Measurements from ENCODE around the gene SULT1C2.

SULT1C2 gene

GRCh38 chr2:108260773-108261172 is 27.9 kb upstream of the SULT1C2 start:
- Histone ChIP-seq H3K4me2 (ENCODE audit: low read length) (no peak overlapping the region), H3K9me3 (ENCODE audit: control insufficient read depth, insufficient read depth, low read length) (no peaks in the 10 kb centered on the region), H3K27ac (ENCODE audit: low read depth, low read length) (no peak overlapping the region), H3K9me2 (replicated peaks; ENCODE audit: control insufficient read depth, low read length) (no peaks in the 10 kb centered on the region), H3K27me3 (ENCODE audit: control insufficient read depth, low read length) (no peaks in the 10 kb centered on the region), H3K36me3 (ENCODE audit: control insufficient read depth, low read length) (no peaks in the 10 kb centered on the region), H3K4me3 (ENCODE audit: low read length) (no peak overlapping the region), H3F3A (ENCODE audit: control insufficient read depth, insufficient read depth) (no peaks in the 10 kb centered on the region), H3K4me1 (ENCODE audit: control insufficient read depth, low read length) (no peaks in the 10 kb centered on the region), H3K79me2 (ENCODE audit: control insufficient read depth, low read length) (no peaks in the 10 kb centered on the region), H4K20me1 (ENCODE audit: control insufficient read depth, insufficient read depth, low read depth, low read length) (no peaks in the 10 kb centered on the region)
- no peak for TF ChIP-seq EZH2phosphoT487 (IDR thresholded peaks at IDR 0.05; ENCODE audit: borderline replicate concordance, low read length)
- TF ChIP-seq CTCF (IDR thresholded peaks at IDR 0.05; ENCODE audit: low read depth, low read length, poor library complexity, severe bottlenecking): no peak

GRCh38 chr2:108262036-108262435 is 26.7 kb upstream of the SULT1C2 start:
- Histone ChIP-seq H3K4me1 (ENCODE audit: control insufficient read depth, low read length) (no peaks in the 10 kb centered on the region), H3K9me3 (ENCODE audit: control insufficient read depth, insufficient read depth, low read length) (no peaks in the 10 kb centered on the region), H3F3A (ENCODE audit: control insufficient read depth, insufficient read depth) (no peaks in the 10 kb centered on the region), H3K4me3 (ENCODE audit: low read length) (no peak overlapping the region), H3K27ac (ENCODE audit: low read depth, low read length) (no peak overlapping the region), H3K79me2 (ENCODE audit: control insufficient read depth, low read length) (no peaks in the 10 kb centered on the region), H3K36me3 (ENCODE audit: control insufficient read depth, low read length) (no peaks in the 10 kb centered on the region), H3K27me3 (ENCODE audit: control insufficient read depth, low read length) (peaks cover 2% of the 10 kb centered on the region; the same call in 1 of the 2 replicates), H4K20me1 (ENCODE audit: control insufficient read depth, insufficient read depth, low read depth, low read length) (no peaks in the 10 kb centered on the region), H3K4me2 (ENCODE audit: low read length) (no peak overlapping the region), H3K9me2 (replicated peaks; ENCODE audit: control insufficient read depth, low read length) (no peaks in the 10 kb centered on the region)
- TF ChIP-seq EZH2phosphoT487 (IDR thresholded peaks at IDR 0.05; ENCODE audit: borderline replicate concordance, low read length) (no peak), CTCF (IDR thresholded peaks at IDR 0.05; ENCODE audit: low read depth, low read length, poor library complexity, severe bottlenecking) (no peak)

GRCh38 chr2:108263401-108263800 is 25.3 kb upstream of the SULT1C2 start:
- H3K4me1 ChIP-seq (ENCODE audit: control insufficient read depth, low read length): no peaks in the 10 kb centered on the region
- no peaks in the 10 kb centered on the region for H3K9me3 ChIP-seq (ENCODE audit: control insufficient read depth, insufficient read depth, low read length)
- no peak for TF ChIP-seq CTCF (IDR thresholded peaks at IDR 0.05; ENCODE audit: low read depth, low read length, poor library complexity, severe bottlenecking)
- TF ChIP-seq EZH2phosphoT487 (IDR thresholded peaks at IDR 0.05; ENCODE audit: borderline replicate concordance, low read length): no peak
- H3K4me2 ChIP-seq (ENCODE audit: low read length): no peak overlapping the region
- H4K20me1 ChIP-seq (ENCODE audit: control insufficient read depth, insufficient read depth, low read depth, low read length): no peaks in the 10 kb centered on the region
- peaks cover 4% of the 10 kb centered on the region; the same call in 1 of the 2 replicates for H3K27me3 ChIP-seq (ENCODE audit: control insufficient read depth, low read length)
- no peaks in the 10 kb centered on the region for H3K79me2 ChIP-seq (ENCODE audit: control insufficient read depth, low read length)
- no peak overlapping the region for H3K27ac ChIP-seq (ENCODE audit: low read depth, low read length)
- H3K4me3 ChIP-seq (ENCODE audit: low read length): no peak overlapping the region
- H3K9me2 ChIP-seq (replicated peaks; ENCODE audit: control insufficient read depth, low read length): no peaks in the 10 kb centered on the region
- no peaks in the 10 kb centered on the region for H3F3A ChIP-seq (ENCODE audit: control insufficient read depth, insufficient read depth)
- no peaks in the 10 kb centered on the region for H3K36me3 ChIP-seq (ENCODE audit: control insufficient read depth, low read length)
